BJ (cell line): ENCODE results near the gene BICDL2. TPM values are rescaled to one million over a fixed set of nuclear protein-coding genes. Genes with fewer than 3 reads are reported as not detected.

Experiments
- CTCF ChIA-PET: fragments of 350-600 bp; formaldehyde crosslinking; extraction: SDS; loops from one replicate; lab custom pipeline; 2021; ENCODE audit warnings: antibody characterized with exemption, inconsistent platforms; lab: Yijun Ruan, JAX
- POLR2A ChIA-PET: fragments of 300-600 bp; sonication (Branson Sonifier 250); formaldehyde crosslinking; extraction: SDS; loops from one replicate; lab custom pipeline; 2021; ENCODE audit warnings: antibody characterized with exemption; lab: Charles Lee
- DNase-seq: peaks from one replicate; pipeline ENCODE4 v3.0.0-alpha.2; 2011; ENCODE audit warnings: low read depth
- H3K27me3 ChIP-seq: 2 replicates; pipeline ENCODE4 v1.6.0; 2011; ENCODE audit warnings: low read length; ENCODE audit not compliant: control insufficient read depth, insufficient read depth
- H3K36me3 ChIP-seq: 2 replicates; pipeline ENCODE4 v1.5.1; 2011; ENCODE audit warnings: low read length; ENCODE audit not compliant: control insufficient read depth, insufficient read depth
- H3K4me3 ChIP-seq: 2 replicates; pipeline ENCODE4 v1.5.1; 2011; ENCODE audit warnings: low read depth, mild to moderate bottlenecking, control low read depth, low read length
- CTCF ChIP-seq: IDR thresholded peaks from 2 replicates; pipeline ENCODE4 v1.5.1; 2011; ENCODE audit warnings: low read depth, mild to moderate bottlenecking, control low read depth, inconsistent platforms, low read length, moderate library complexity; ENCODE audit not compliant: insufficient read depth
- polyA plus RNA-seq: library from polyadenylated mRNA; depleted of rRNA; stranded (reverse); fragments of >200 nt; gene quantifications from 2 replicates; pipeline ENCODE4 v1.2.3, GENCODE V29; 2011

The BICDL2 gene
- polyA plus RNA-seq, 1 experiment: 0.04 TPM

- no peak for TF ChIP-seq CTCF
- Histone ChIP-seq H3K27me3 (peaks cover under 1% of the 10 kb centered on the region; the same call in 1 of the 2 replicates), H3K36me3 (peaks cover 28% of the 10 kb centered on the region), H3K4me3 (peak within 1 kb of the TSS; percentile 59)
- DNase-seq: peak; percentile 88
- POLR2A ChIA-PET: interaction anchor here (0.5 kb wide), 1 partner anchor 76 kb away, joined by 4 read pairs; no protein-coding TSS in a partner anchor
- CTCF ChIA-PET: interaction anchor here (0.8 to 6.3 kb wide), 6 partner anchors 8 to 106 kb away, joined by 3 to 78 read pairs (median 4); partner anchors contain the start of gene CLDN9
These were observed 12.9 kb downstream of the BICDL2 start, which contains the start of the genes HCFC1R1 and THOC6 for GRCh38 chr16:3023669-3024478. TSS of gene HCFC1R1 (minus strand) at chr16:3023942. CDS start at chr16:3023941, 1 bp downstream. TSS of gene THOC6 (plus strand) at chr16:3024035. CDS start at chr16:3024327, 292 bp downstream.

- TF ChIP-seq CTCF: no peak
- Histone ChIP-seq H3K4me3 (peak overlapping the region; percentile 59), H3K27me3 (no peaks in the 10 kb centered on the region), H3K36me3 (peaks cover 28% of the 10 kb centered on the region)
- ChIA-PET CTCF (interaction anchor here (0.8 to 6.3 kb wide), 6 partner anchors 8 to 155 kb away, joined by 3 to 78 read pairs (median 4); no protein-coding TSS in a partner anchor), POLR2A (interaction anchor here (0.5 kb wide), 1 partner anchor 502 kb away, joined by 3 read pairs; no protein-coding TSS in a partner anchor)
- peak; percentile 49 for DNase-seq
These were observed 13.4 kb downstream of the BICDL2 start for GRCh38 chr16:3023415-3023668.

- Histone ChIP-seq H3K27me3 (no peaks in the 10 kb centered on the region), H3K36me3 (peaks cover 28% of the 10 kb centered on the region), H3K4me3 (peak overlapping the region; percentile 59)
- no peak for TF ChIP-seq CTCF
- ChIA-PET POLR2A (interaction anchor here (0.5 kb wide), 1 partner anchor 502 kb away, joined by 3 read pairs; no protein-coding TSS in a partner anchor), CTCF (interaction anchor here (0.8 to 6.3 kb wide), 7 partner anchors 9 to 155 kb away, joined by 3 to 78 read pairs (median 5); no protein-coding TSS in a partner anchor)
- DNase-seq: no peak
These were observed 13.9 kb downstream of the BICDL2 start for GRCh38 chr16:3022684-3023414.

GRCh38 chr16:3022208-3022683, 14.5 kb downstream of the BICDL2 start:
- DNase-seq: peak; percentile 75
- ChIA-PET CTCF (interaction anchor here (1.2 to 6.3 kb wide), 6 partner anchors 9 to 154 kb away, joined by 4 to 78 read pairs (median 10); no protein-coding TSS in a partner anchor), POLR2A (interaction anchor here (0.6 to 1.0 kb wide), 2 partner anchors 113 to 702 kb away, joined by 4 to 15 read pairs; partner anchors contain the start of gene ZNF213)
- Histone ChIP-seq H3K4me3 (peak overlapping the region; percentile 97), H3K27me3 (no peaks in the 10 kb centered on the region), H3K36me3 (peaks cover 26% of the 10 kb centered on the region)
- TF ChIP-seq CTCF: no peak
